Measurements from ENCODE around the gene ZNHIT6. TPM values are rescaled to one million over a fixed set of nuclear protein-coding genes. Genes with fewer than 3 reads are reported as not detected.

The ZNHIT6 gene
- total RNA-seq, 1 donor from 2014 or later: 19.3 TPM

GRCh38 chr1:85663382-85663781 lies 44.9 kb downstream of the ZNHIT6 start:
- H3K4me1 Mint-ChIP-seq (ENCODE audit: unreplicated experiment): peaks cover 7% of the 10 kb centered on the region
- peaks cover 11% of the 10 kb centered on the region for H3K36me3 Mint-ChIP-seq
- no peak for DNase-seq (ENCODE audit: extremely low spot score, unreplicated experiment)
- TF ChIP-seq CTCF (conservative IDR thresholded peaks at IDR 0.05): no peak
- no peak overlapping the region for H3K27ac Mint-ChIP-seq
- H3K4me3 Mint-ChIP-seq: no peak overlapping the region
- H3K9me3 Mint-ChIP-seq: no peaks in the 10 kb centered on the region
- no peaks in the 10 kb centered on the region for H3K27me3 Mint-ChIP-seq

DNA sequence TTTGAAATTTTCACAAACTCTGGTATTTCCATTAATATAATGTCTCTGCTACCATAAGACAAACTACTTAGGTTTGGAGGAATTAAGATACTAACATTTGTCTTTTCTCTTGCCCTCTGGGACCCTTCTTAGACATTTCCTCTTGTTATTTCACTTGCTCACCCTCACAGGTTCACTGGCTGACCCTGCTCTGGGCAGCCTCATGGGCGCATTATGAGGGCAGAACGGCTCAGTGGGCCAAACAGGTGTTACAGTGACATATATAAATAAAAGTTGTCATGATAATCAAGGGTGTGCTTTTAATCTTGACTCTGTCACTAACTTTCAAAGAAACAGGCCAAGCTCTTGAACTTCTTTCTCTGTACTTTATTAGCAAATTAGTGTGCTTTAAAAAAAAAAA lies 46.5 kb downstream of the ZNHIT6 start:
- no peak overlapping the region for H3K27ac Mint-ChIP-seq

GRCh38 chr1:85660541-85660940 lies 47.7 kb downstream of the ZNHIT6 start:
- no peak overlapping the region for H3K27ac Mint-ChIP-seq
- H3K27me3 Mint-ChIP-seq: no peaks in the 10 kb centered on the region
- H3K9me3 Mint-ChIP-seq: no peaks in the 10 kb centered on the region
- peaks cover 4% of the 10 kb centered on the region for H3K4me1 Mint-ChIP-seq (ENCODE audit: unreplicated experiment)
- peaks cover 8% of the 10 kb centered on the region for H3K36me3 Mint-ChIP-seq
- no peak for TF ChIP-seq CTCF (conservative IDR thresholded peaks at IDR 0.05)
- no peak overlapping the region for H3K4me3 Mint-ChIP-seq
- no peak for DNase-seq (ENCODE audit: extremely low spot score, unreplicated experiment)

More for the DNA sequence above, 46.5 kb downstream of the ZNHIT6 start:
- H3K27me3 Mint-ChIP-seq: no peaks in the 10 kb centered on the region
- no peak for DNase-seq (ENCODE audit: extremely low spot score, unreplicated experiment)
- H3K4me3 Mint-ChIP-seq: no peak overlapping the region
- TF ChIP-seq CTCF (conservative IDR thresholded peaks at IDR 0.05): no peak
- H3K9me3 Mint-ChIP-seq: no peaks in the 10 kb centered on the region
- H3K36me3 Mint-ChIP-seq: peaks cover 8% of the 10 kb centered on the region
- H3K4me1 Mint-ChIP-seq (ENCODE audit: unreplicated experiment): peaks cover 4% of the 10 kb centered on the region

- peaks cover 4% of the 10 kb centered on the region for H3K4me1 Mint-ChIP-seq (ENCODE audit: unreplicated experiment)
- no peak overlapping the region for H3K27ac Mint-ChIP-seq
- H3K9me3 Mint-ChIP-seq: no peaks in the 10 kb centered on the region
- TF ChIP-seq CTCF (conservative IDR thresholded peaks at IDR 0.05): no peak
- no peak for DNase-seq (ENCODE audit: extremely low spot score, unreplicated experiment)
- no peaks in the 10 kb centered on the region for H3K27me3 Mint-ChIP-seq
- peaks cover 2% of the 10 kb centered on the region for H3K36me3 Mint-ChIP-seq
- H3K4me3 Mint-ChIP-seq: no peak overlapping the region
Observed at GRCh38 chr1:85659174-85659573, 49.1 kb downstream of the ZNHIT6 start.

DNA sequence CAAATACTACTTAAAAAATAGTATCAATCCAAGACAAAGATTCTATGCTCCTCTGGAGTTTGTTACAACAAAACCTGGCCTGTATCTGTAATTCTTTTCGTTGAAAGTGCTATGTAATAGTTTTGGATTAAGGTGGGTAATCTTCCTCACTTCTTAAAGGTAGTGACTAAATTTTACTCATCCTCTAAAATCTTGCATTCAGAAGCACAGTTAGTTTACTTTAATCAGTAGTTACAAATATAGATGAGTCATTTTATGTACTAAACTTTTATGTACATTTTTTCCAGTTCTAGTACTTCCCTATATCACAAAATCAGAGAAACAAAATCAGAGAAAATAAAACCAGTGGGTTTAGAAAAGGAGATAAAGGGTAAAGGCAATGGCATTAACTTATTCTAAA lies 51.3 kb downstream of the ZNHIT6 start:
- H3K4me3 Mint-ChIP-seq: no peak overlapping the region
- H3K9me3 Mint-ChIP-seq: no peaks in the 10 kb centered on the region
- no peak for DNase-seq (ENCODE audit: extremely low spot score, unreplicated experiment)
- peaks cover 4% of the 10 kb centered on the region for H3K4me1 Mint-ChIP-seq (ENCODE audit: unreplicated experiment)
- no peak overlapping the region for H3K27ac Mint-ChIP-seq
- no peaks in the 10 kb centered on the region for H3K27me3 Mint-ChIP-seq
- TF ChIP-seq CTCF (conservative IDR thresholded peaks at IDR 0.05): no peak
- H3K36me3 Mint-ChIP-seq: peaks cover 19% of the 10 kb centered on the region

DNA sequence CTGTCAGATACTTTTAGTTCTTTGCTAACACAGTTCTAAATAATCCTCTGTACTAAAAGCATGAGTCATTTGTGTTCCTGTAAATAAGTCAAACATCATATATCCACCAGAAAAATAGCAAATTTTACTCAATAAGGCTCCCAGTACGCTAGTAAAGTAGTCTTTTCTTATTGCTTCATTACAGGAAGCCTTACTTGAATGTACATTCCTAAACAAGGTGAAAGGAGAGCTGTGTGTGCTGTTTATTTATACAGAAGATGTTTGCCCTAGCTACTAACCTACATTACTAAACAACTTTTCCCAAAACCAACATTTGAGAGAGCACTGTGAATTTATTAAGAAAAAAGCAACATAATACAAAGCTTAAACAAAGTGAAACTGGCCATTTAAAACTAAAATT lies 52.0 kb downstream of the ZNHIT6 start:
- no peak overlapping the region for H3K27ac Mint-ChIP-seq
- H3K27me3 Mint-ChIP-seq: no peaks in the 10 kb centered on the region
- H3K9me3 Mint-ChIP-seq: no peaks in the 10 kb centered on the region
- DNase-seq (ENCODE audit: extremely low spot score, unreplicated experiment): no peak
- no peak for TF ChIP-seq CTCF (conservative IDR thresholded peaks at IDR 0.05)
- peaks cover 4% of the 10 kb centered on the region for H3K4me1 Mint-ChIP-seq (ENCODE audit: unreplicated experiment)
- H3K36me3 Mint-ChIP-seq: peaks cover 19% of the 10 kb centered on the region
- H3K4me3 Mint-ChIP-seq: no peak overlapping the region
